Endothelial cell of umbilical vein (primary cell): ENCODE data around the gene PUS10.

Source experiments
- EZH2 ChIP-seq: IDR thresholded peaks from 2 replicates; pipeline ENCODE4 v1.6.1; 2012; ENCODE audit warnings: borderline replicate concordance, low read depth, mild to moderate bottlenecking, moderate library complexity, low read length, inconsistent platforms; ENCODE audit not compliant: severe bottlenecking
- FOS ChIP-seq: IDR thresholded peaks from 2 replicates; pipeline ENCODE4 v1.6.1; 2011; ENCODE audit warnings: mild to moderate bottlenecking, low read length, moderate library complexity, borderline replicate concordance; ENCODE audit not compliant: insufficient read depth
- JUN ChIP-seq: IDR thresholded peaks from 2 replicates; pipeline ENCODE4 v1.6.1; 2011; ENCODE audit warnings: borderline replicate concordance, low read depth; ENCODE audit not compliant: insufficient read length, insufficient read depth
- MYC ChIP-seq: IDR thresholded peaks from one replicate; pipeline ENCODE4 v1.6.1; 2011; ENCODE audit warnings: mild to moderate bottlenecking, low read depth, low read length
- POLR2A ChIP-seq: IDR thresholded peaks from 2 replicates; pipeline ENCODE4 v1.6.1; 2012; ENCODE audit warnings: low read depth, mild to moderate bottlenecking, control low read depth, low read length
- POLR2AphosphoS5 ChIP-seq: IDR thresholded peaks from 2 replicates; pipeline ENCODE4 v1.6.1; 2012; ENCODE audit warnings: low read depth, mild to moderate bottlenecking, control low read depth, low read length, moderate library complexity; ENCODE audit not compliant: insufficient read depth
- TF ChIP-seq, protein P1 (sequence below), 2 donors: IDR thresholded peaks; 1 replicate in 1 of 2; 2 replicates in 1 of 2; pipeline ENCODE4 v1.5.1; 2011; ENCODE audit warnings: low read length in 2 of 2, mild to moderate bottlenecking in 2 of 2, moderate library complexity in 2 of 2, control low read depth in 1 of 2, inconsistent platforms in 1 of 2, low read depth in 1 of 2; ENCODE audit not compliant: insufficient read depth in 1 of 2; ENCODE audit errors: extremely low read depth in 1 of 2
- TF ChIP-seq, protein P2 (sequence below): IDR thresholded peaks from 2 replicates; pipeline ENCODE4 v1.6.1; 2011; ENCODE audit not compliant: insufficient read depth, insufficient read length

DNA sequence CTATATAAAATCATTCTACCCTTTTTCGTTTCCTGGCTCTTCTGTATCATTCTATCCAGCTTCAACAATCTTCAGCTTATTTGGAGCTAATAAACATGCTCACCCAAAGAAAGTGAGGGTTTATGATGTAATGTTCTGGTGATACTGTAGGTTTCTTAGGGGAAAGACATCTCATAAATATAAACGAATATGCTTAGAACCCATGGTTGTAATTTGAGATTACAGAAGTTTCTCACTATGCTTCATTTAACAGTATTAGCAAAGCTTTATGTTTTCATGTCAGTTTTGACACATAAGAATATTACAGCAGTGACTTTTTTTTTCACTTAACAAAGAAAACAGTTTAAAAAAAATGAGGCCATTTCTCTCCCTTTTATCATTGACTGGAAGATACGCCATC, 12.3 kb downstream of the PUS10 start:
- TF ChIP-seq JUN (no peak), EZH2 (no peak), POLR2A (no peak), POLR2AphosphoS5 (no peak), MYC (no peak), FOS (no peak)
- TF ChIP-seq, protein P1, sequence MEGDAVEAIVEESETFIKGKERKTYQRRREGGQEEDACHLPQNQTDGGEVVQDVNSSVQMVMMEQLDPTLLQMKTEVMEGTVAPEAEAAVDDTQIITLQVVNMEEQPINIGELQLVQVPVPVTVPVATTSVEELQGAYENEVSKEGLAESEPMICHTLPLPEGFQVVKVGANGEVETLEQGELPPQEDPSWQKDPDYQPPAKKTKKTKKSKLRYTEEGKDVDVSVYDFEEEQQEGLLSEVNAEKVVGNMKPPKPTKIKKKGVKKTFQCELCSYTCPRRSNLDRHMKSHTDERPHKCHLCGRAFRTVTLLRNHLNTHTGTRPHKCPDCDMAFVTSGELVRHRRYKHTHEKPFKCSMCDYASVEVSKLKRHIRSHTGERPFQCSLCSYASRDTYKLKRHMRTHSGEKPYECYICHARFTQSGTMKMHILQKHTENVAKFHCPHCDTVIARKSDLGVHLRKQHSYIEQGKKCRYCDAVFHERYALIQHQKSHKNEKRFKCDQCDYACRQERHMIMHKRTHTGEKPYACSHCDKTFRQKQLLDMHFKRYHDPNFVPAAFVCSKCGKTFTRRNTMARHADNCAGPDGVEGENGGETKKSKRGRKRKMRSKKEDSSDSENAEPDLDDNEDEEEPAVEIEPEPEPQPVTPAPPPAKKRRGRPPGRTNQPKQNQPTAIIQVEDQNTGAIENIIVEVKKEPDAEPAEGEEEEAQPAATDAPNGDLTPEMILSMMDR (IDR thresholded peaks at IDR 0.05; ENCODE audit: extremely low read depth in 1 of 2, insufficient read depth in 1 of 2, low read depth in 1 of 2, low read length in 2 of 2) = no peak
- TF ChIP-seq, protein P2, sequence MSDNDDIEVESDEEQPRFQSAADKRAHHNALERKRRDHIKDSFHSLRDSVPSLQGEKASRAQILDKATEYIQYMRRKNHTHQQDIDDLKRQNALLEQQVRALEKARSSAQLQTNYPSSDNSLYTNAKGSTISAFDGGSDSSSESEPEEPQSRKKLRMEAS = no peak
